Measurements from ENCODE around the gene SUMO2. TPM values are rescaled to one million over a fixed set of nuclear protein-coding genes. Genes with fewer than 3 reads are reported as not detected.
"Not testable (repeated sequence)": the region's sequence is repeated elsewhere in the genome, so short reads cannot be mapped to it uniquely, and the experiment has no call there.

The SUMO2 gene
- polyA plus RNA-seq, 1 donor (not counting 4 experiments of a cell fraction or from before 2014, with no cell fraction given), result 393 TPM

DNA sequence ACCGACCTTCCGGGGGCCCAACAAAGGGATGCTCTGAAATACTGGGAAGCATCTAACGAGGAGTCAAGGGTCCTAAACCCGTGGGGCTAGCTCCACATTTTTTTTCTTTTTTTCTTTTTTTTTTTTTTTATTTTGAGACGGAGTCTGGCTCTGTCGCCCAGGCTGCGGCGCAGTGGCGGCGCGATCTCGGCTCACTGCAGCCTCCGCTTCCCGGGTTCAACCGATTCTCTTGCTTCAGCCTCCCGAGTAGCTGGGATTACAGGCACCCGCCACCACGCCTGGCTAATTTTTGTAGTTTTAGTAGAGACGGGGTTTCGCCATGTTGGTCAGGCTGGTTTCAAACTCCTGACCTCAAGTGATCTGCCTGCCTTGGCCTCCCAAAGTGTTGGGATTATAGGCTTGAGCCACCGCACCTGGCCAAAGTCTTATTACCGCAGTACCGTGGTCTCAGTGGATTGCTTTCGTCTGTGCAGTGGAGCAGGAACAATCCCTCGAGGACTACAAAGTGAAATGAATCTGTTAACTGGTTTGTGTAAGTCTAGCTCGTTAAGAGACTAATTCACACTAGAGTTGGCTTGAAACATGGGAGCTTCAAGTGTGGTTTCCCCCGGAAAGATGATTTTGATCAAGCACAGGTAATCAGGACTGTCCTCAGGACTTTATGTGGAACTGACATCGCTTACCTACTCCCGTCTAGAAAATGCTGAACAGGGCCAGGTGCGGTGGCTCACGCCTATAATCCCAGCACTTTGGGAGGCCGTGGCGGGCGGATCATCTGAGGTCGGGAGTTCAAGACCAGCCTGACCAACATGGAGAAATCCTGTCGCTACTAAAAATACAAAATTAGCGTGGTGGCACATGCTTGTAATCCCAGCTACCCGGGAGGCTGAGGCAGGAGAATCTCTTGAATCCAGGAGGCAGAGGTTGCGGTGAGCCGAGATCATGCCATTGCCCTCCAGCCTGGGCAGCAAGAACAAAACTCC lies 50.5 kb downstream of the SUMO2 start:
- H3K4me2 ChIP-seq (ENCODE audit: control insufficient read depth, extremely low read depth, insufficient read depth, low read depth, low read length), result peak overlapping the region; percentile 77
- DNase-seq (ENCODE audit: low read depth, low spot score); dilution Hi-C loops (cut with MboI; ENCODE audit: extremely low pct_ligation_motif_present, low sequenced_read_pairs); H3K27me3 ChIP-seq (ENCODE audit: control insufficient read depth, extremely low read depth, insufficient read depth, low read length); H3K79me2 ChIP-seq (ENCODE audit: control insufficient read depth, insufficient read depth, low read length); H3K9me1 ChIP-seq (ENCODE audit: control insufficient read depth, extremely low read depth, insufficient read depth, low read length); FAIRE-seq; H4K20me1 ChIP-seq (ENCODE audit: control insufficient read depth, extremely low read depth, insufficient read depth, low read length); H3K9me3 ChIP-seq (ENCODE audit: control insufficient read depth, low read depth, low read length): not testable (repeated sequence)
- peaks cover 15 to 24% of the 10 kb centered on the region in 2 experiments for H3K36me3 ChIP-seq (ENCODE audit: control insufficient read depth in 2 of 2, extremely low read depth in 1 of 2, insufficient read depth in 2 of 2, low read length in 2 of 2)
- peak overlapping the region; percentile 82 for H2AFZ ChIP-seq (ENCODE audit: control insufficient read depth, low read length)
- peak overlapping the region; percentile 86 for H3K9ac ChIP-seq (ENCODE audit: control insufficient read depth, extremely low read depth, insufficient read depth, low read length)
- H3K4me1 ChIP-seq (ENCODE audit: control insufficient read depth, extremely low read depth, insufficient read depth, low read length), result peaks cover 13% of the 10 kb centered on the region
- H3K27ac ChIP-seq (ENCODE audit: control insufficient read depth, insufficient read depth, low read length), result peak overlapping the region; percentile 79
- peak overlapping the region; percentile 61 to 81 (median 72) for H3K4me3 ChIP-seq (ENCODE audit: control insufficient read depth in 2 of 3, extremely low read depth in 1 of 3, insufficient read depth in 2 of 3, low read depth in 1 of 3, low read length in 3 of 3)

- H4K20me1 ChIP-seq (ENCODE audit: control insufficient read depth, extremely low read depth, insufficient read depth, low read length), result no peaks in the 10 kb centered on the region
- H3K9me3 ChIP-seq (ENCODE audit: control insufficient read depth, low read depth, low read length), result no peaks in the 10 kb centered on the region
- H3K79me2 ChIP-seq (ENCODE audit: control insufficient read depth, insufficient read depth, low read length), result peaks cover 7% of the 10 kb centered on the region
- peak; percentile 40 to 81 (median 58) for TF ChIP-seq CTCF (optimal IDR thresholded peaks at IDR 0.05 in 1 of 3, IDR thresholded peaks at IDR 0.05 in 1 of 3, conservative IDR thresholded peaks at IDR 0.05 in 1 of 3; ENCODE audit: extremely low read depth in 1 of 3, insufficient read depth in 2 of 3, low read length in 3 of 3)
- no peak for TF ChIP-seq EZH2 (IDR thresholded peaks at IDR 0.05; ENCODE audit: low read length)
- H3K27ac ChIP-seq (ENCODE audit: control insufficient read depth, insufficient read depth, low read length), result peak within 1 kb of the TSS; percentile 79
- DNase-seq (ENCODE audit: low read depth, low spot score), result no peak
- H3K27me3 ChIP-seq (ENCODE audit: control insufficient read depth, extremely low read depth, insufficient read depth, low read length), result no peaks in the 10 kb centered on the region
- no peaks in the 10 kb centered on the region for H3K9me1 ChIP-seq (ENCODE audit: control insufficient read depth, extremely low read depth, insufficient read depth, low read length)
- H3K4me2 ChIP-seq (ENCODE audit: control insufficient read depth, extremely low read depth, insufficient read depth, low read depth, low read length), result peak within 1 kb of the TSS; percentile 77
- dilution Hi-C loops (cut with MboI; ENCODE audit: extremely low pct_ligation_motif_present, low sequenced_read_pairs), result no loop called here
- H2AFZ ChIP-seq (ENCODE audit: control insufficient read depth, low read length), result peak within 1 kb of the TSS; percentile 82
- H3K36me3 ChIP-seq (ENCODE audit: control insufficient read depth in 2 of 2, extremely low read depth in 1 of 2, insufficient read depth in 2 of 2, low read length in 2 of 2), result peaks cover 15 to 24% of the 10 kb centered on the region in 2 experiments
- peaks cover 14% of the 10 kb centered on the region for H3K4me1 ChIP-seq (ENCODE audit: control insufficient read depth, extremely low read depth, insufficient read depth, low read length)
- H3K4me3 ChIP-seq (ENCODE audit: control insufficient read depth in 2 of 3, extremely low read depth in 1 of 3, insufficient read depth in 2 of 3, low read depth in 1 of 3, low read length in 3 of 3), result peak within 1 kb of the TSS; percentile 61 to 81 (median 72)
- FAIRE-seq, result no peak
- peak within 1 kb of the TSS; percentile 86 for H3K9ac ChIP-seq (ENCODE audit: control insufficient read depth, extremely low read depth, insufficient read depth, low read length)
Measured at GRCh38 chr17:75131278-75132017, 51.3 kb downstream of the SUMO2 start, which contains the start of gene NT5C. NT5C (minus strand) TSS chr17:75131742; CDS start chr17:75131707, 35 bp downstream.
